Erythroblast (primary cell): Measurements from ENCODE around the gene COQ2.

ENCODE experiments used
- GATA1 ChIP-seq: IDR thresholded peaks from 2 replicates; pipeline ENCODE4 v1.6.1; 2011; ENCODE audit warnings: low read depth, mild to moderate bottlenecking, control low read depth, low read length, moderate library complexity
- POLR2A ChIP-seq: IDR thresholded peaks from 2 replicates; pipeline ENCODE4 v1.6.1; 2011; ENCODE audit warnings: mild to moderate bottlenecking, low read length

GRCh38 chr4:83257811-83258210 lies 26.8 kb downstream of the COQ2 start:
- TF ChIP-seq POLR2A, result no peak
- TF ChIP-seq GATA1, result no peak
